DOHH2 (cell line): ENCODE data around the gene SPIN2A.
"Not testable (repeated sequence)": the region's sequence is repeated elsewhere in the genome, so short reads cannot be mapped to it uniquely, and the experiment has no call there.

Experiments
- CTCF ChIP-seq: fragments of 200-600 bp; sonication (generic); IDR thresholded peaks from one replicate; pipeline ENCODE4 v1.5.1; 2014; ENCODE audit warnings: antibody characterized with exemption, mild to moderate bottlenecking, low read depth, low read length; ENCODE audit not compliant: poor library complexity, severe bottlenecking
- EZH2phosphoT487 ChIP-seq: fragments of 200-600 bp; sonication (generic); IDR thresholded peaks from 2 replicates; pipeline ENCODE4 v1.6.1; 2017; ENCODE audit warnings: borderline replicate concordance, mild to moderate bottlenecking, antibody characterized with exemption, low read length, moderate library complexity, mixed read lengths

- TF ChIP-seq CTCF, EZH2phosphoT487: not testable (repeated sequence)
These were observed 16.5 kb downstream of the SPIN2A start for GRCh38 chrX:57120619-57121161.
